Ovary (tissue), 9 donors: Measurements from ENCODE around the gene AUH. TPM values are rescaled to one million over a fixed set of nuclear protein-coding genes. Genes with fewer than 3 reads are reported as not detected.

Experiments
- DNase-seq, 5 donors: peaks; one replicate each; pipeline ENCODE4 v3.0.0-alpha.2; 2019 to 2020
- H3K27ac ChIP-seq, 2 donors: fragments of 200-600 bp; one replicate each; pipeline versions ENCODE4 v1.5.1 to v1.8.0; 2019 to 2022
- H3K27me3 ChIP-seq: fragments of 200-600 bp; one replicate; pipeline ENCODE4 v1.8.0; 2022
- H3K36me3 ChIP-seq: fragments of 200-600 bp; sonication (generic); one replicate; pipeline ENCODE4 v1.5.1; 2019
- H3K4me1 ChIP-seq: one replicate; pipeline ENCODE4 v1.8.1; 2013; ENCODE audit warnings: mild to moderate bottlenecking, moderate library complexity; ENCODE audit not compliant: insufficient read depth
- H3K4me3 ChIP-seq: fragments of 200-600 bp; sonication (generic); one replicate; pipeline ENCODE4 v1.5.1; 2017
- H3K9me3 ChIP-seq, 2 donors: fragments of 200-600 bp in 1 of 2; sonication (generic) in 1 of 2; one replicate each; pipeline versions ENCODE4 v1.5.1 to v1.8.1; 2013 to 2019; ENCODE audit warnings: mild to moderate bottlenecking in 1 of 2, moderate library complexity in 1 of 2
- EP300 ChIP-seq: sonication (generic); formaldehyde crosslinking; IDR thresholded peaks from one replicate; pipeline ENCODE4 v1.6.1; 2017; ENCODE audit warnings: antibody characterized with exemption
- POLR2A ChIP-seq: fragments of 450-650 bp; IDR thresholded peaks from one replicate; pipeline ENCODE4 v1.6.1; 2017; ENCODE audit warnings: antibody characterized with exemption, mild to moderate bottlenecking, moderate library complexity
- WGBS, 3 donors: extraction: QIAGEN DNeasy Blood & Tissue Kit in 1 of 3; methylation state at CpG; one replicate each; pipeline versions ENCODE4 v1.1.5 to v1.1.7; 2013 to 2017; 5-methylcytosine and 5-hydroxymethylcytosine counted together
- intact Hi-C, 4 donors: fragments of 100-400 bp; cut with DNase I; formaldehyde crosslinking; loops; one replicate each; pipeline versions ENCODE4 v1.11.0 to v1.15.1; 2022 to 2023
- polyA plus RNA-seq, 2 donors: library from polyadenylated mRNA; stranded (reverse); fragments of 200-250 nt in 1 of 2; fragments of 350-450 nt in 1 of 2; fragmentation: Illumina TruSeq in 1 of 2; extraction: RNeasy Lipid Tissue Mini Kit (QIAGEN cat#74804) in 1 of 2; gene quantifications; one replicate each; pipeline ENCODE4 v1.2.3, GENCODE V29; 2013 to 2014
- total RNA-seq, 7 donors: library from RNA; depleted of rRNA in 2 of 7; stranded (reverse); fragments of >200 nt in 2 of 7; fragmentation: NEBNext Ultra II Directional in 3 of 7; extraction: Animal tissue kit (Norgen Biotek cat#: 25700) in 3 of 7; gene quantifications; one replicate each; pipeline versions ENCODE4 v1.1.0 to v1.2.4, GENCODE V29; 2016 to 2023
- TF ChIP-seq, protein P1 (sequence below), 3 donors: fragments of 450-650 bp in 2 of 3; fragments of 200-600 bp in 1 of 3; IDR thresholded peaks; one replicate each; pipeline versions ENCODE4 v1.5.1 to v1.8.0; 2016 to 2022; ENCODE audit warnings: antibody characterized with exemption in 3 of 3, mild to moderate bottlenecking in 1 of 3
- donor health status: DM: no; HTN: no; CAD: no; lungs with moderate emphysema.
- donor health status: DM: no; HTN: no; CAD: no.
- donor health status: Bipolar disorder and iron deficiency.
- donor health status: DM: yes; HTN: yes; CAD: no.
- donor health status: DM: no; HTN: no; CAD: no.
- donor health status: DM: yes; HTN: yes; CAD: no.

AUH gene
- total and polyA plus RNA-seq, 9 donors, result 12.0 to 48.5 (median 18.6) TPM

DNA sequence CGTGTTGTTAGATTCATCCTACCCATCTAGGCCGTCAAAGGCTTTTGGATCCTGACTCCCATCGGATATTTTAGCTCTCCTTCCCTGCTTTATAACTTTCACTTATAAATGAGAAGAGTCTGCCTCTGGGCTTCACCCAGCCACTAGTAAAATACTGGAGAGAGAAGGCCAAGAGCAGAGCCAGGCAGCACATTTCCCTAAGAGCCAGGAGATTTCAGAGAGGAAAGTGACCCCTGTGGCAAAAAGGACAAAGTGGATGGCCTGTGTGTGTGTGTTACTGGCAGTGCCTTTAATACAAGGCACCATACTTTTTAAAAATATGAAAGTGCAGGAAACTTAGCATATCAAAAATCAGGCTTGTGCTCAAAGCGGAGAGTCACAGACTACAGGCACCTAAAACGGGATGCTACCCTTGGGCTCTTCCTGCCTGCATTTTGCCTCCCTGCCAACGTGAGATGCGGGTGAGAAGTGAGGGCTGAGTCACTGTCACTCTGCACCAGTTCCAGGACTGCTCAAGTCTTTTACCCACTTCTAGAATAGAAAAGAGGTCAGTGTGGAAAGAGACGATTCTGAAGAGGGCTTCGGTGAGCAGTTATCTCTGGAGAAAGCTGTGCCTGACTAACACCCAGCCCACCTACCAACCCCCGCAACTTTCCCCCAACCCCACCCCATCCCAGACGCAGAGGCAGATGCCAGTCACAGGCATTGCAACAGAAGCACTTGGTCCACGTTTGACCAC is 46.0 kb upstream of the AUH start:
- intact Hi-C loops, result no loop called here
- Histone ChIP-seq H3K27me3 (no peaks in the 10 kb centered on the region), H3K4me1 (no peaks in the 10 kb centered on the region), H3K27ac (no peak overlapping the region), H3K9me3 (no peaks in the 10 kb centered on the region), H3K4me3 (no peak overlapping the region), H3K36me3 (no peaks in the 10 kb centered on the region)
- 90% methylated on average over 12 of the region's 12 CpGs for WGBS, 3 donors
- DNase-seq, result no peak
- TF ChIP-seq, protein P1, sequence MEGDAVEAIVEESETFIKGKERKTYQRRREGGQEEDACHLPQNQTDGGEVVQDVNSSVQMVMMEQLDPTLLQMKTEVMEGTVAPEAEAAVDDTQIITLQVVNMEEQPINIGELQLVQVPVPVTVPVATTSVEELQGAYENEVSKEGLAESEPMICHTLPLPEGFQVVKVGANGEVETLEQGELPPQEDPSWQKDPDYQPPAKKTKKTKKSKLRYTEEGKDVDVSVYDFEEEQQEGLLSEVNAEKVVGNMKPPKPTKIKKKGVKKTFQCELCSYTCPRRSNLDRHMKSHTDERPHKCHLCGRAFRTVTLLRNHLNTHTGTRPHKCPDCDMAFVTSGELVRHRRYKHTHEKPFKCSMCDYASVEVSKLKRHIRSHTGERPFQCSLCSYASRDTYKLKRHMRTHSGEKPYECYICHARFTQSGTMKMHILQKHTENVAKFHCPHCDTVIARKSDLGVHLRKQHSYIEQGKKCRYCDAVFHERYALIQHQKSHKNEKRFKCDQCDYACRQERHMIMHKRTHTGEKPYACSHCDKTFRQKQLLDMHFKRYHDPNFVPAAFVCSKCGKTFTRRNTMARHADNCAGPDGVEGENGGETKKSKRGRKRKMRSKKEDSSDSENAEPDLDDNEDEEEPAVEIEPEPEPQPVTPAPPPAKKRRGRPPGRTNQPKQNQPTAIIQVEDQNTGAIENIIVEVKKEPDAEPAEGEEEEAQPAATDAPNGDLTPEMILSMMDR (IDR thresholded peaks at IDR 0.05), result no peak
- TF ChIP-seq POLR2A, result no peak
- TF ChIP-seq EP300, result no peak

DNA sequence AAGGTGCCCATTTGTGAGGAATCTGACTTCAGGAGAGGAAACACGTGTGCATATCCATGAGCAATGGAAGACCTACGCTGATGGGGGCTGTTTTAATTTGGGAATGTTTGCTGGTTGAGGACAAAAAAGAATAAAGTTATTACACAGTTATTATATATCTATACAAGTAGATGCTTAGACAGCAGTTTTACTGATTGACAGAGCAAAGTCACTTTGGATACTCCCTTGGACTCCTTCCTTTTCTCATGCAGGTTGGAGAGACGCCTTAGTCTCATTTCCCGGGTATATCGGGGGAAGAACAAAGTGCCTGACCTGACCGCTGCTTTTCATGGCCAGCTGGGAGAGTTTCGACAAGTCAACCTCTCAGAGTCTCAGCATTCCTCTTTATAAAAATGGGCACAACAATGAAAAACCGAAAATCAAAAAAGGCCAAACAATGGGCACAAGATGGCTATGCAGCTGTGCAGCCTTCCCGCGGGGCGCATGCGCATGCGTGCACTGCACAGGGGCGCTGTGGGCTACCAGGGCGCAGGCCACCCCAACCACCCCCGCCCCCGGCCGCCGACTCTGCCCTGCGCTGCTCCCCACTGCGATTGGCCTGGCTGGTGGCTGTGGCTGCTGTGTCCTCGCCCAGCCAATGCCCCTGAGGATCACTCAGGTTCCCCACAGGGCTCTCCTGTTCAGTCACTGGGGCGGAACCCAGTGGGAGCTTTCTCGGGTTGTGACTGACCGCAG is 43.8 kb upstream of the AUH start:
- Histone ChIP-seq H3K4me3 (no peak overlapping the region), H3K4me1 (no peaks in the 10 kb centered on the region), H3K27me3 (no peaks in the 10 kb centered on the region), H3K27ac (no peak overlapping the region), H3K9me3 (no peaks in the 10 kb centered on the region), H3K36me3 (no peaks in the 10 kb centered on the region)
- DNase-seq, result no peak
- 95 to 97% (median 97%) methylated on average over 25 of the region's 25 CpGs for WGBS, 3 donors
- TF ChIP-seq, protein P1 (IDR thresholded peaks at IDR 0.05), result no peak
- TF ChIP-seq POLR2A (no peak), EP300 (no peak)
- intact Hi-C loops, result no loop called here

DNA sequence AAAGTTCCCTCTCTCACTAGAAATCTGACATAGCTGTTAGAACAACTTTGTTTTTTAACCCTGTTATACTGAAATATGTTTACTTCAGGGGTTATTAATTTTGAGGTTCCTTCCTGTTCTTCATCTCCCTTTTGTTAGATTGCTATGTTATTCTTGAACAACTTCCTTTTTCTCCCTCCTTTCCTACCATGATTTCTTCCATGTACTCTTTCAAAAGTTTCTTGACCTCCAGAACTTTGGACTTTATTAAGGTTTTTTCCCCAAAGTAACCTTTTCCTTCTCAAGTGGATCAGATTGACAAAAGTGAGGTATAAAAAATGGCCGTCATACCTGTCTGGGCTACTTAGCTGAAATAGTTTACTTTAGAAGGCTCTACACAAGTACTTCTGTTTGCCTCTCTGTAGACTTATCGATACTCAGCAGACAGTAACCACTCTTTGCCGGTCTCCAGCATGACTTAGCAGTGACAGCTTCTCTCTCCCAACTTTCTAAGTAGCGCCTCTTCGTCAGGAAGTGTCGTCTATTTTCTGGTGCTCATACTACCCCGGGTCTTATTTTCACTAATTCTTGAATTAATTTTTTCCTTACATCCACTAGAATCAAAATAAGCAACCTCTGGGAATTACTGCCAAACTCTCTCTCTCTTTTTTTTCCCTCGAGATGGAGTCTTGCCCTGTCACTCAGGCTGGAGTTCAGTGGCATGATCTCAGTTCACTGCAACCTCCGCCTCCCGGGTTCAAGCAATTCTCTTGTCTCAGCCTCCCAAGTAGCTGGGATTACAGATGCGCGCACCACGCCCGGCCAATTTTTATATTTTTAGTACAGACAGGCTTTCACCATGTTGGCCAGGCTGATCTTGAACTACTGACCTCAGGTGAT is 42.2 kb upstream of the AUH start:
- intact Hi-C loops, result no loop called here
- 87 to 90% (median 90%) methylated on average over 14 of the region's 14 CpGs for WGBS, 3 donors
- H3K4me1 ChIP-seq, result no peaks in the 10 kb centered on the region
- no peak for DNase-seq
- TF ChIP-seq POLR2A (no peak), EP300 (no peak)
- TF ChIP-seq, protein P1 (IDR thresholded peaks at IDR 0.05), result no peak
- no peaks in the 10 kb centered on the region for H3K36me3 ChIP-seq
- H3K27ac ChIP-seq, result no peak overlapping the region
- no peaks in the 10 kb centered on the region for H3K27me3 ChIP-seq
- H3K4me3 ChIP-seq, result no peak overlapping the region
- H3K9me3 ChIP-seq, result no peaks in the 10 kb centered on the region

DNA sequence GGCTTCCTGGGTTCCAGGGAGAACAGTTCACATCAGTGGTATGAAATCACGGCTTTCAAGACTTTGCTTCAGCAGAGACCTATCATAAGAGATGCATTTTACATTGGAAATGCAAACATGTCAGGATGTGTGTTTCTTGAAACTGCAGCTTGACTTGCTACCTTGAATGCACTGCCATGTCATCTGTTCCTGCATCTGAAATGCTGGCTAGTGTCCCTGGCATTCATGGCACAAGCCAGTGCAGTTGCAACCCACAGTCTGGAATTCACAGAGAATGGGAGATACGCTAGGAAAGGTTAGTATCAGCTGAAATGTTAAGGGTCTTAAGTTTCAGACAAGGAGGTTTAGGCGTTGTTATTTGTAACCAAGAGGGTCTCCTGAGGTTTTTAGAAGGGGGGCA is 37.2 kb upstream of the AUH start:
- WGBS, 3 donors, result 89 to 94% (median 92%) methylated on average over 3 of the region's 3 CpGs
- H3K9me3 ChIP-seq, result no peaks in the 10 kb centered on the region
- H3K27ac ChIP-seq, result no peak overlapping the region
- no peaks in the 10 kb centered on the region for H3K36me3 ChIP-seq
- TF ChIP-seq POLR2A (no peak), EP300 (no peak)
- TF ChIP-seq, protein P1 (IDR thresholded peaks at IDR 0.05), result no peak
- H3K27me3 ChIP-seq, result no peaks in the 10 kb centered on the region
- no peaks in the 10 kb centered on the region for H3K4me1 ChIP-seq
- no peak for DNase-seq
- H3K4me3 ChIP-seq, result no peak overlapping the region
- intact Hi-C loops, result no loop called here
